ENCODE results near the gene TSKS.

TSKS gene

GRCh38 chr19:49763230-49763629 lies at the start of gene TSKS:
Gene TSKS (minus strand): TSS chr19:49763306. CDS start chr19:49763247, 59 bp downstream.
- DNase-seq = no peak

- DNase-seq = no peak
Measured at GRCh38 chr19:49812452-49812996, 49.4 kb upstream of the TSKS start.

- no peak for DNase-seq
Measured at GRCh38 chr19:49811328-49811727, 48.2 kb upstream of the TSKS start.

- DNase-seq = no peak
Measured at GRCh38 chr19:49809941-49810389, 46.9 kb upstream of the TSKS start.

- DNase-seq = peak; percentile 34
Measured at GRCh38 chr19:49809160-49809940, 46.2 kb upstream of the TSKS start.

GRCh38 chr19:49808711-49809159 lies 45.6 kb upstream of the TSKS start:
- DNase-seq = peak; percentile 83

- no peak for DNase-seq
Measured at GRCh38 chr19:49807904-49808675, 45.0 kb upstream of the TSKS start.

GRCh38 chr19:49807058-49807903 lies 44.2 kb upstream of the TSKS start:
- no peak for DNase-seq

GRCh38 chr19:49806620-49806959 lies 43.5 kb upstream of the TSKS start:
- no peak for DNase-seq

- DNase-seq = no peak
Measured at GRCh38 chr19:49805822-49806619, 42.9 kb upstream of the TSKS start.

GRCh38 chr19:49803529-49803856 lies 40.4 kb upstream of the TSKS start:
- DNase-seq = no peak

GRCh38 chr19:49802836-49803528 lies 39.9 kb upstream of the TSKS start:
- no peak for DNase-seq

GRCh38 chr19:49801966-49802661 lies 39.0 kb upstream of the TSKS start:
- no peak for DNase-seq

GRCh38 chr19:49801401-49801888 lies 38.3 kb upstream of the TSKS start:
- DNase-seq = no peak

GRCh38 chr19:49800771-49801170 lies 37.7 kb upstream of the TSKS start:
- no peak for DNase-seq

- no peak for DNase-seq
Measured at GRCh38 chr19:49799798-49800376, 36.8 kb upstream of the TSKS start.

GRCh38 chr19:49799271-49799797 lies 36.2 kb upstream of the TSKS start:
- DNase-seq = no peak

GRCh38 chr19:49798574-49798973 lies 35.5 kb upstream of the TSKS start:
- DNase-seq = no peak

- DNase-seq = no peak
Measured at GRCh38 chr19:49795615-49796014, 32.5 kb upstream of the TSKS start.

- DNase-seq = peak; percentile 50
Measured at GRCh38 chr19:49793561-49793840, 30.4 kb upstream of the TSKS start.

Data from activated CD4-positive, alpha-beta T cell treated with anti-CD3 and anti-CD28 coated beads, Interleukin-10, Interleukin-2, amounts not matched to agents 100 ng/mL and 50 ng/mL, durations not matched to agents 16 hours and 8 hours (primary cell).